Right ventricle myocardium inferior (tissue), 1 donor: Measurements from ENCODE around the gene PARP1. TPM values are rescaled to one million over a fixed set of nuclear protein-coding genes. Genes with fewer than 3 reads are reported as not detected.
A peak's percentile ranks its signal among the peaks of the same experiment; 100 is the strongest.

Source experiments
- ATAC-seq: fragments of 200-7000 bp; cut with Tn5 transposase; one replicate; pipeline ENCODE4 v1.9.1; 2020; ENCODE audit warnings: mild to moderate bottlenecking, moderate library complexity
- DNase-seq: peaks from one replicate; pipeline ENCODE4 v3.0.0; 2021; ENCODE audit errors: missing footprints
- intact Hi-C: fragments of 100-400 bp; cut with DNase I; formaldehyde crosslinking; loops from one replicate; pipeline ENCODE4 v1.11.0; 2022
- long read RNA-seq: library from polyadenylated mRNA; unstranded; transcript quantifications from one replicate; pipeline ENCODE4 v2.0.0, GENCODE V29; 2021
- total RNA-seq: library from RNA; stranded (reverse); fragmentation: NEBNext Ultra II Directional; extraction: Animal tissue kit (Norgen Biotek cat#: 25700); gene quantifications from one replicate; pipeline ENCODE4 v1.2.1, GENCODE V29; 2021
- donor health status: DM: no; HTN: yes; CAD: no; lungs with severe emphysema.

PARP1 gene
- 154 TPM for total RNA-seq
- long read RNA-seq, transcript PARP1-203 (23 exons, 3,958 nt), result major isoform, 162 of 201 reads
- long read RNA-seq, transcript PARP1-204 (4 exons, 830 nt), result minor isoform, 6 of 201 reads
- long read RNA-seq, partial matches to known transcripts, result 25 of 201 reads
- long read RNA-seq, other reads (novel, unspliced or antisense), result 8 of 201 reads

DNA sequence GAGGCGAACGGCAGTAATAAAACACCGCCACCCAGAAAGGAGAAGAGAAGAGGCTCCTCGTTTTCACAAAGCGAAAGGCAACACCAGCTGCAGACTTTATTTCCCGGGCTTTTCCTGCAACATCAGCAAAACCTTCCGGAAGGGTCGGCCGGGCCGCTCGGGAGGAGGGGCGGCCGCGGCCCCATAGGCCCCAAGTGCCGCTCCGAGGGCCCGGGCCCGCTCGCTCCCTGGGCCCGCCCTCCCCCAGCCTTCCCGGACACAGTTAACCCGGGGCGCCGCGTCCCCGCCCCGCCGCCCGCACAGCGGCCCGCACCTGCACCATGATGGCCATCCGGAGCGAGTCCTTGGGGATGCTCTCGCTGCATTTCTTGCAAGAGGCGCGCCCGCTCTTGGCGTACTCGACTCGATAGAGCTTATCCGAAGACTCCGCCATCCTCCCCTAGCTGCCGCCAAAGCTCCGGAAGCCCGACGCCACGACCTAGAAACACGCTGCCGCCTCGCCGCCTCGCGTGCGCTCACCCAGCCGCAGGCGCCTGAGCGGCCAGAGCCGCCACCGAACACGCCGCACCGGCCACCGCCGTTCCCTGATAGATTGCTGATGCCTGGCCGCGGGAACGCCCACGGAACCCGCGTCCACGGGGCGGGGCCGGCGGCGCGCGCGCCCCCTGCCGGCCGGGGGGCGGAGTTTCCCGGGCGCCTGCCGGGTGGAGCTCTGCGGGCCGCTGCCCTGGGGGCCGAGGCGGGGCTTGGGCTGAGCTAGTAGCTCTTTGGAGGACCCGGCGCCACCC is at the start of gene PARP1:
PARP1 (minus strand) TSS at position 597 of the 788 bp plus-strand sequence; CDS start at position 433, 164 bp downstream.
- DNase-seq, result peak; percentile 96
- peak; percentile 93 for ATAC-seq
- intact Hi-C loops, result loop anchor here (5.0 kb wide), 2 partner anchors 35 to 105 kb away; no protein-coding TSS in a partner anchor

DNA sequence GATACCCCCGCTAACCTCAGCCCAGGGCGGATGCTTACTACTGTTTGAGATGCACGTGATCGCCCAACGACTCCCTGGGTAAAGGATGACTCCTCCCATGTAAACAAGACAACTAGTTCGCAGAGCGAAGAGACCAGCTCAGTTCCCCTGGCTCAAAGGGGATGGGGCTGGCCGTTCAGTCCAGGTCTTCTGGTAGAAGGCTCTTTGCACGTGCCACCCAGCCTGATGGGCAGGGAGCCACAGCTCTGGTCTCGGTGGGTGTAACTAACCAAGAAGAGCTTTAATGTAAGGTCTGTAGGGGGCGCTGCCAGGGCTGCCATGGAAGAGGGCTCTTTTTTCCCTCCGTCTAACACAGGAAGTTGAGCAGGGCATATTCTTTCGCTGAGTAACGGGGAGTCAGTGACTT is 49.4 kb upstream of the PARP1 start:
- ATAC-seq (no peak), DNase-seq (no peak)
- intact Hi-C loops, result no loop called here

DNA sequence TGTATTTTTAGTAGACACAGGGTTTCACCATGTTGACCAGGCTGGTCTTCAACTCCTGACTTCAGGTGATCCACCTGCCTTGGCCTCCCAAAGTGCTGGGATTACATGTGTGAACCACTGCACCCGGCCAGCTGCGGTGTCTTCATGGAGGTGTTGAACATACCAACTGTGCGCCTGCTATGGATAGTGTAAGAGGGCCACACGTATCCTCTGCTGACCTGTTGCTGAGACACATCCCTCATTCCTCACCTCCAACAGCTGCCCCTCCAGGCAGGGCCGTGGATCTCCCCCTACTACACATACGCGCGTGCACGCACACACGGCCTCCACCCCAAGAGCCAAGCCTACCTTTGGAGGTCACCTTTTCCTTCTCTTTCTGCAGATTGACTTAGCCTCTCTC is 48.0 kb upstream of the PARP1 start:
- no peak for DNase-seq
- no peak for ATAC-seq
- intact Hi-C loops, result no loop called here

DNA sequence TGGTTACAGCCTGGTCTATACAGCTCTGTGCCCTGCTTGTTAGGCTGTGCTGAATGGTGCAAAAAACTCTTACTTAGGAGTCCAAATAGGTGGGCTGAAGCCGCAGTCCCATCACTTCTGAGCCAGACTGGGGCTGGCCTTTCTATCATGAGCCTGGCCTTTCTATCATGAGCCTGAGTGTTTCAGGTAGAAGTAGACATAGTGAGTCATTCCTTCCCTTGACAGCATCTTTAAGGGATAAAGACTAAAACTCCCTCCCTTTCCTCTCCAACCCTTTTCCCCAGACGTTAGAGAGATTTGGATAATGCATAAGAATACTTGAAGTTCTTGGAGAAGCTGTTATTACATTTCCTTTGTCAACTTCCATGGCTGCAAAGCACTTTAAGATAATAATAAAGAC is 46.5 kb upstream of the PARP1 start:
- no peak for ATAC-seq
- DNase-seq, result no peak
- intact Hi-C loops, result no loop called here

DNA sequence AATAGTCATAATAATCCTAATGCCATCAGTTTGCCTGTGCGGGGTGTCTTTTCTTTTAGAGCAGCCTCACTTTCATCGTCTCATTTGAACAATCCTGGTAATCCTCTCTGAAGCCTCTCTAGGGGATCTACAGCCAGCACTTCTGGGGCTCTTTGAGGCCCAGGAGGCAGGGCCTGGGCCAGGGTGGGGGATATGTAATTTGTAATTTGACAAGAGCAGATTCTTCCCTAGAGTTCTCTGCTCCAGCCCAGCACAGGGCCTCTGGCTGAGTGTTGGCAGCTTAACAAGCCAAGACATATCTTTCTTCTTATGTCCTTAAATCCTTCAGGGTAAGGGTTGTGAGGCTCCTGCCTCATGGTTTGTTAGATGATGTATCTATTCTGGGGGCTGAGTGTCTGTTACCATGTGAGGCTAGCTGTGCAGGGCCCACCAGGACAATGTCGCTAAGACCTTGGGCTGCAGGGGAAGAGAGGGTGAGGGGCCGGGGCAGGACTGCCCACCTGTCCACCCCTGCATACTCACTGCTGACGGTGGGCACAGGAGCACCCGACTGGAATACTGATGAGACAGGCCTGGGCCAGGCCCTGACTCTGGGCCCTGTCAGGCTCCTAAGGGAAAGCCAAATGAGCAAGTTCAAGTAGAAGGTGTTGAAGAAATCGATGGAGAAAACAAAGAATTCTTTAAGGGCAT is 45.3 kb upstream of the PARP1 start:
- ATAC-seq (no peak), DNase-seq (no peak)
- intact Hi-C loops, result no loop called here

DNA sequence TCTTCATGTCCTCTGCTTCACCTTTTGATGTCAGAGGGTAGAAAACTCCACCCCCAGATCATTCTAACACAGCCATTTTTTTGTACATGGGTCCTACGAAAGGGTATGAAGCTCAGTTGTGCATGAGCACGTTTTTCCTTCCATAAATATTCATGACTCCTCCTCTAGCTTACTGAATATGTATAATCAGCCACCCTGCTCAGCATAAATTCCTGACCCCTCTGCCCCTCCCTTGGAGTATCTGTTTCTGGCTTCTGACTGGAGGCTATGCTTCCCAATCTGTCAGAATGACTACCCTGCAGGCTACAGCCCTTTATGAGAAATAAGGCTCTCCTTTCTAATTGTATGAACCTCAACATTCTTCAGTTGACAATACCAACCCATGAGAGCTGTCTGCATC is 42.8 kb upstream of the PARP1 start:
- DNase-seq, result no peak
- intact Hi-C loops, result no loop called here
- no peak for ATAC-seq

DNA sequence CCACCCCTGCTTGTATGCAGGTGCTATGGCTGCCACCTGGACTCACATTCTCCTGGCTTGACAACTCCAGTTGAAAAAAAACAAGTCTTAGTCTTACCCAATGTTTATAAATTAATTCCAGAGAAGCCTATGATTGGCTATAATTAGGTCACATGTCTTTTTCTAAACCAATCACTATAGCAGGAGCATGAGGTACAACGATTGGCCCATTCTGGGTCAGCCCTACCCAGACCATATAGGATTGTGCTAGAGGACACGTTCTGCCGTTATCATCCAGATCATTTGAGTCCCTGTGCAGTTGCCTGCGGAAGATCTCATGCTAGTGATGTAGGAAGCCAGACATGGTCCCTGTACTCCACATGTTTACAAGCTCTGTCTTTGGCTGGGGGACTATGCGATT is 41.9 kb upstream of the PARP1 start:
- intact Hi-C loops, result no loop called here
- DNase-seq (no peak), ATAC-seq (no peak)

DNA sequence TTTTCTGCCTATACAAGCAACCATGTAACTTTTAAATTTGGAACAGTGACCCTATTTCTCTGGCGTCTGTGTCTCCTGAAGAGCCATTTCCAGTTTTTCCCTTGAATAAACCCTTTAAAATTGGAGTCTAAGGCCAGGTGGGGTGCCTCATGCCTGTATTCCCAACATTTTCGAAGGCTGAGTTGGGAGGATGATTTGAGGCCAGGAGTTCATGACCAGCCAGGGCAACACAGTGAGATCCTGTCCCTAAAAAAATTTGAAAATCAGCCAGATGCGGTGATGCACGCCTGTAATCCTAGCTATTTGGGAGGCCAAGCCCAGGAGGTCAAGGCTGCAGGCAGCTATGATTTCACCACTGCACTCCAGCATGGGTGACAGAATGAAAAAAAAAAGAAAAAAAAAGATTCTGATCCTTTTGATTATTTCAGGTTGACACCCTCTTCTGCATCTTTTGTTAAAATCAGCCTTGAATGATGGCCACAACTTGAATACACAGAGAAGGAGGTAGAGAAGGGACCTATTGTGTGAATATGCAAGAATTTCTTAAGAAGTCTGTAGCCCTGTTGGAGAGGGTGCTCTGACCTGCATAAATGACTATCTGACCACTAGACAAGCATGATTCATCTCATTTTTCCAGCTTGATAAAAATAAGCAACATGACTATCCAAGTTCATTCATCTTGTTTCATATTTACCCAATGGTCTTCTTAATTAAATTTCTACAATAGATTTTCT is 40.2 kb upstream of the PARP1 start:
- ATAC-seq (no peak), DNase-seq (no peak)
- intact Hi-C loops, result no loop called here

GRCh38 chr1:226446094-226446493 is 38.2 kb upstream of the PARP1 start:
- DNase-seq (no peak), ATAC-seq (no peak)
- intact Hi-C loops, result no loop called here

DNA sequence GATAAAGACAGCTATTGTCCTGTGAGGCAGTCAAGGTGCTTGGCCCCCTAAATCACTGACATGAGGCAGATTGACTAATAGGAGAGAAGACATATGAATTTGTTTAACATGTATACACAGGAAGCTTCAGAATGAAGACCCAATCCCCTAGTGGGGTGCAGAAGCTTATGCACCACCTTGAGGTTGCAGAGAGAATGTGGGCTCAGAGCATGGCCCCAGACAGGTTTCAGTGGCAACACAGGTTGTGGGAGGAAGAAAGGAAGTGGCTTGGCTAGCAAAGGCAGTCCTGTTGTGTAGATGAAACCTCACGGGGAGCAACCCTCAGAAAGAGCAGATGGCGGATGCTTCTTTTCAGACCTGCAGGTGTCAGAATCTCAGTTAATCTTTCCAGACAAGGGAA is 37.0 kb upstream of the PARP1 start:
- intact Hi-C loops, result no loop called here
- ATAC-seq, result no peak
- DNase-seq, result no peak

DNA sequence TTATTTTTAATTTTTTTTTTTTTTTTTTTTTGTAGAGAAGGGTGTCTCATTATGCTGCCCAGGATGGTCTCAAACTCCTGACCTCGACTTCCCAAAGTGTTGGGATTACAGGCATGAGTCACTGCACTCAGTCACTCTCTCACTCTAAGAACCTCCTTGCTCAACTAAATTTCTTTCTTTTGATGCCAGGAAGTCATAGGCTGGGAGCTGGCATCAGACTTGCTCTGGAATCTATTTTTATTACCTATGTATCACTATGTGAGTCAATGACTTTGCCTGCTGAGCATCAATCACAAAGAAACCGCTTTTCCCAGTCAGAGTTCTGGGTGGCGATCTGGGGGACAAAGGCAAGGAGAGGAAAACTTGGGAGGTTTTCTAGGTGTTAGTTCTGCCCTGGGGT is 35.5 kb upstream of the PARP1 start:
- intact Hi-C loops, result no loop called here
- DNase-seq (no peak), ATAC-seq (no peak)

DNA sequence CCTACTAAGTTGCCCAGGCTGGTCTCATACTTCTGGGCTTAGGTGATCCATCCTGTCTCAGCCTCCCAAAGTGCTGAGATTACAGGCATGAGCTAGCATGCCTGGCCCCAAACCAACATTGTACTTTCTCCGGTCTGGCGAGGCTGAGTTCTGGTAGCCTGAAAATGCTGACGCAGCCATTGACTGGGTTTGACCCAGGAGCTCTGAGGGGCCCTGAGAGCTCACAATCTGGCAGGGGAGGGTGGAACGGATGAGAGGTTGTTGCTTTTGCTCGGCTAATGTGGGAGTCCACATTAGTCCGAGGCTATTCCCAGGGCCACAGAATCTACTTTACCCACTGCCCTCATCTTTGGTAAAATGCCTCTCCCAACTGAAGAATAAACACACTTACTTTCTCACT is 35.1 kb upstream of the PARP1 start:
- ATAC-seq (no peak), DNase-seq (no peak)
- intact Hi-C loops, result no loop called here

DNA sequence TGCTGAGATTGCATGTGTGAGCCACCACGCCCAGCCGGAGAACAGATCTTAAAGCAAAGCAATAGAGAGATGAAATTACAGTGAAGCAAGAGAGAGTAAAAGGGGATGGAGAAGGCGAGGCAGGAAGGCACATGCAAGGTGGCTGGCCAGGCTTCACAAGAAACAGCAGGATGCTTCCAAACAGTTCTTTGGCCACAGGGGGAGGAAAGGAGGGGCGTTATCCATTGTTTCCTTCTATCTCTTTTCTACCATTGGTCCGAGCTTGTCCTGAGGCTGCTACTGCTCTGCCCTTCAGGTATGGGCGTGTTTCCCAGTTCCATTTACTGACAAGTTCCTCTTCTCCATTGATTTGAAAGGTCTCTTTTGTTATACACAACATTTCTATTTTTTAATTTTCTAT is 33.7 kb upstream of the PARP1 start:
- DNase-seq (no peak), ATAC-seq (no peak)
- intact Hi-C loops, result no loop called here

DNA sequence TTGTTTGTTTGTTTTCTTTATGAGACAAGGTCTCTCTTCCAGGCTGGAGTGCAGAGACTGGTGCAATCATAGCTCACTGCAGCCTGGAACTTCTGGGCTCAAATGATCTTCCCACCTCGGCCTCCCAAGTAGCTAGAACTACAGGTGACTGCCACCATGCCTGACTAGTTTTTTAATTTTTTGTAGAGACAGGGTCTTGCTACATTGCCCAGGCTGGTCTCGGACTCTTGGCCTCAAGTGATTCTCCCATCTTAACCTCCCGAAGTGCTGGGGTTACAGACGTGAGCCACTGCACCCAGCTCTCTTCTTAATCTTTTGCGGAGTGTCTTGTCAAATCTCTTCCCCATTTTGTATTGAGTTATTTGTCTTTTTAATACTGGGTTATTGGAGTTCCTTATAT is 32.6 kb upstream of the PARP1 start:
- DNase-seq (no peak), ATAC-seq (no peak)
- intact Hi-C loops, result no loop called here

DNA sequence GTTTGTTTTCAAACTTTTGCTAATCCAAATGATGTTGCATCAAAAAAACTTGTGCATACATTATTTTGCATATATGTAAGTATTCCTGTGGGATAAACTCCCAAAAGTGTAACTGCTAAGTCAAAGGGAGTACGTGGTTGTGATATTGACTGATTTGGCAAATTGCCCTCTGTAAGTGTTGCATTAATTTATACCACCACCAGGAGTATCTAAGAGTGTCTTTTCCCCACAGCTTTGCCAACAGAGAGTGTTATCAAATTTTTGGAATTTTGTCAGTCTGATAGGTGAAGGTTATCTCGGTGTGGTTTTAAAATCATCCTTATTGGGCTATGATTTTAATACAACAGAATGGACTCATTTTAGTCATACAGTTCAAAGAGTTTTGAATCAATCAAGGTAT is 30.1 kb upstream of the PARP1 start:
- DNase-seq, result no peak
- intact Hi-C loops, result no loop called here
- no peak for ATAC-seq

GRCh38 chr1:226436855-226437491 is 29.1 kb upstream of the PARP1 start:
- intact Hi-C loops, result no loop called here
- DNase-seq (no peak), ATAC-seq (no peak)

DNA sequence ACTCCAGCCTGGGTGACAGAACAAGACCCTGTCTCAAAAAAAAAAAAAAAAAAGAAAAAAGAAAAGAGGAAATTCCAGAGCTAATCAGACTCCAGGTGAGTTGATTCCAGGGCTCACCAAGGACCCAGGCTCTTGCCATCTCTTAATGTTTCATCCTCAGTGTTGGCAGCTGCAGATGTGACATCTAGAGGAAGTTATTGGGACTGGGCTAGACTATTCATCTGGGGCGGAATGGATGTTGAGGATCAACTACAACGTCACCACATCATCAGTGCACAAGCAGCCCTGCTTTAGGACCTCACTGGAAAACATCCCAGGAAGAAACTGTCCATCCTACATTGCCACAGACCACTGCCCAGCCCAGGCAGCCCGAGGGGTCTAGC is 28.6 kb upstream of the PARP1 start:
- intact Hi-C loops, result no loop called here
- ATAC-seq (no peak), DNase-seq (no peak)

- intact Hi-C loops, result no loop called here
- DNase-seq, result no peak
- ATAC-seq, result no peak
These were observed 25.4 kb upstream of the PARP1 start for GRCh38 chr1:226433341-226433720.
